Stimulated activated CD4-positive, alpha-beta T cell treated with anti-CD3 and anti-CD28 coated beads, Interleukin-12 subunit alpha, Interleukin-12 subunit beta, amount 100 ng/mL, for 4 hours (primary cell): ENCODE measurements around the gene GAK.

Experiments used
- DNase-seq: peaks from one replicate; pipeline ENCODE4 v3.0.0-alpha.2; 2020

Gene GAK

DNA sequence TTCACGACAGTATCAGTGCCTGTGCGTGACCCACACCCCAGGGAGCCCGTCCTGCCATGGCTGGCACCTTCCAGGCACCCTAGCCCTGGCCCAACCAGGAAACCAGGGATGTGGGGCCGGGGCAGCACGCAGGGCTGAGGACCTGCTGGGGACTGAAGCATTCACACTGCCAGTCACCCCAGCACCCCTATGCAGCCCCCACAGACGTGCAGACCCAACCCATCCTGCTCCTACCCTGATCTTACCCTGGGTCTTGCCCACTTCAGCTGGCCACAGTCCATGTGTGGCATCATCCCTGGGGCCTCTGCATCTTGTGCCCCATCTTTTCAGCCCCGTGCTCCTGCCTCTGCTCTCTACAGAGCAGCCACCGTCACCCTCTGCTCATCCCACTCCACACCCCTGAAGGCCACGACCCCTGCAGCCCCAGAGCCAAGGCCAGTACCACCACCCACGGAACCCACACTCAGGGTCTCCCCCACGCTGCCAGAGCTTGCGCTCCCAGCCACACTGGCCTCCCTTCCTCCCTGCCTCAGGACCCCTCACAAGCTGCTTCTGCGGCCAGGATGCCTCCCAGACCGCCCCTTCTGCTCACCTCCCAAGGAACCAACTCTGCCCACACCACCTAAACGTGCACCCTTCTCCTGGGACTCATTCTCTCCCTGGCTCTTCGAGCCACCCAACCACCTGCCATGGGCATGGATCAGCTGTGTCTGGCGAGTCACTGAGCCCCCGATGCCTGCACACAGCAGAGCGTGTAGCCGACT lies 25.6 kb downstream of the GAK start:
- DNase-seq, result no peak

DNA sequence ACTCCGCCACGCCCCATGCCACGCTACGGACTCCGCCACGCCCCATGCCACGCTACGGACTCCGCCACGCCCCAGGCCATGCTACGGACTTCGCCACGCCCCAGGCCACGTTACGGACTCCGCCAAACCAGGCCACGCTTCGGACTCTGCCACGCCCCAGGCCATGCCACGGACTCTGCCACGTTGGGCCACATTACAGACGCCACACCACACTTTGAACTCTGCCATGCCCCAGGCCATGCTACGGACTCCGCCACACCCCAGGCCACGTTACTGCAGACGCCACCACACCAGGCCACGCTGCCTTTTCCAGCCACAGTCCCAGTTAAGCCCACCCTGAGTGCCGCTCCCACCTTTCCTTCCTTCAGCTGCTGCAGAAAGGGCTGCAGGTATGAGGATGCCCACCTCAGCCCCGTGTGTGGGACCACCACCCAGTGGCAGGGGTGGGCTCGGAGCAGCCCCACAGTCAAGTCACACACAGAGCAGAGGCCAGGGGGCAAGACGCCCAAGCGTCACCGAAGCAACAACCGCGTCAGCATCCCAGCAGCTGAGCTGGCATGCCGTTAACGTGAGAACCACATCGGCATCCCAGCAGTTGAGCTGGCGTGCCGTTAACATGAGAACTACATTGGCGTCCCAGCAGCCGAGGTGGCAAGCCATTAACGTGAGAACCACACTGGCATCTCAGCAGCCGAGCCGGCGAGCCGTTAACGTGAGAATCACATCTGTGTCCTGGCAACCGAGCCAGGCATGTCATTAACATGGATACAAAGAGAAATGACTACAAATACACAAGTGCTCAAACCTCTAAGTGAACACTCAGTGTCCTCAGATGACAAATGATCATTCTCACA lies 26.4 kb downstream of the GAK start:
- DNase-seq, result no peak

GRCh38 chr4:903066-904046 lies 28.8 kb downstream of the GAK start:
- no peak for DNase-seq

GRCh38 chr4:901192-901910 lies 30.8 kb downstream of the GAK start:
- no peak for DNase-seq

GRCh38 chr4:900721-901120 lies 31.4 kb downstream of the GAK start:
- DNase-seq, result no peak

- no peak for DNase-seq
Measured at GRCh38 chr4:900073-900472, 32.0 kb downstream of the GAK start.

DNA sequence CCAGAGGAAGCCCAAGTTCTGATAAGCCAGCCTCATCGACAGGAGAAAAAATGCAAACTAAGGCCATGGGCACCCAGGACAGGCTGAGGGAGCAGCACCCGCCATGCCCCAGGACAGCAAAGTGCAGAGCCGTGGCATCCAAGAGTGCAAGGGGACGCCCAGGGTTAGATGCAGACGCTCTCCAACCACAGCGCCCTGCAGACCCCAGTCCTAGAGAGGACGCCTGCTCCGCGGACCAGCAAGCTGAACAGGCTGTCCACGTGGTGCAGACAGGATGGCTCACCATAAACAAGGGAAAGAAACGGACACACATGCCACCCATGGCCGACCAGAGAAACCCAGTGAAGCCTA lies 32.6 kb downstream of the GAK start:
- DNase-seq, result no peak

- no peak for DNase-seq
Measured at GRCh38 chr4:898869-899555, 33.1 kb downstream of the GAK start.

GRCh38 chr4:898123-898522 lies 34.0 kb downstream of the GAK start:
- no peak for DNase-seq

DNA sequence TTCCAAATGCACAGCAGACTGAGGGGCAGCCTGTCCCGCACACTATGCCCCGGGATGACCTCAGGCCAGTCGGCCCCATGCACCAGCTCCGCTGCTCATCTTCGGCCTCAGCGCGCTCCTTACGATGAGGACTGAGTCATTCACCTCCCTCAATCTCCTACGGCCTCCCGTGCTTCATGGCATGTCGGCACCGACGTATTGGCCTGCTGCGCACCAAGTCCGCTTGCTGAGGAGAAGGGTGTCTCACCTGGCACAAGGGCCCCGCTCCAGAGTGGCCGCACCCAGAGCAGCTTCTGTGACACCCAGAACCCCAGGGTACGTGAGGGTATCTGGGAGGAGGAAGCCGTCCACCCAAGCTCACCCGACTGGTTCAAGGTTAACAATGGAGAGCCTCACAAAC lies 35.5 kb downstream of the GAK start:
- DNase-seq, result no peak

GRCh38 chr4:896216-896615 lies 35.9 kb downstream of the GAK start:
- no peak for DNase-seq

GRCh38 chr4:895596-895995 lies 36.5 kb downstream of the GAK start:
- DNase-seq, result no peak

GRCh38 chr4:893995-894705 lies 38.0 kb downstream of the GAK start:
- DNase-seq, result no peak

- DNase-seq, result no peak
Measured at GRCh38 chr4:893276-893994, 38.7 kb downstream of the GAK start.

GRCh38 chr4:892780-893179 lies 39.3 kb downstream of the GAK start:
- no peak for DNase-seq

GRCh38 chr4:891747-892146 lies 40.4 kb downstream of the GAK start:
- DNase-seq, result no peak

GRCh38 chr4:890036-890695 lies 42.0 kb downstream of the GAK start:
- no peak for DNase-seq

- no peak for DNase-seq
Measured at GRCh38 chr4:889516-889915, 42.6 kb downstream of the GAK start.

GRCh38 chr4:888029-888428 lies 44.1 kb downstream of the GAK start:
- DNase-seq, result no peak
